NCI-H2196 (cell line): ENCODE results near the gene RRP8.

Experiments used
- DNase-seq: peaks from one replicate; lab custom pipeline; 2025; ENCODE audit not compliant: unreplicated experiment; lab: John Stamatoyannopoulos, UW

Gene RRP8

DNA sequence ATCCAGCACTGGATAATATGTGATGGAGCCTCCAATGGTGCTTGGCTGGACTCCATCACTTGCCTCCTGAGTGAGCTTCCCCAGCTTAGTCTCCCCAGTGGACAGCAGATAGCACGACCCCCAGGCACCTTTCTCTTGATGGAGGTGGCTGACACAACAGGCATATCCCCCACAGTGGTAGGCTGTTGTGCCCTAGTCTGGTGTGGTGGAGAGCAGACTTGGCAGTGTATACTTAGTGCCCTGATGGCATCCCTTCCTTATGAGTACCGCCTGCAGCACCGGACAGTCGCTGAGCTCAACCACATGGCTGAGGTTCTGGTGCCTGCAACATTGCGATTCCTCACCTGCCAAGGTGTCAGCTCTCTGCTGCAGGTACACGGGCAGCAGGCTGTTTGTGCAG, 56.2 kb downstream of the RRP8 start:
- DNase-seq: no peak

DNA sequence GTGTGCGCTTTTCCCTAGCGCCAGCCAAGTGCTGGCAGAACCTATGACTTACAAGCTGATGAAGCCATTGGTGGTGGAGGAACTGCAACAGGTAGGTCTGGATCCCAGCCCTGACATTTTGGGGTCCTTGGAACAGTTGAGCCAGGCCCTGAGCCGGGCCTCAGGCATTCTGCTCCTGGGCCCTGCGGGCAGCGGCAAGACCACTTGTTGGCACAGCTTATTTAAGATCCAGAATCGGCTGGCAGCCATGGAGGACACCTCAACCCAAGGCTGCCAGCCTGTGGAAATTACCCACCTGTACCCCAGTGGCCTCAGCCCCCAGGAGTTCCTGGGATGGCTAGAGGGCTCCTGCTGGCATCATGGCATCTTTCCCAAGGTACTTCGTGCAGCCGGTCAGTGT, 56.7 kb downstream of the RRP8 start:
- DNase-seq: no peak

DNA sequence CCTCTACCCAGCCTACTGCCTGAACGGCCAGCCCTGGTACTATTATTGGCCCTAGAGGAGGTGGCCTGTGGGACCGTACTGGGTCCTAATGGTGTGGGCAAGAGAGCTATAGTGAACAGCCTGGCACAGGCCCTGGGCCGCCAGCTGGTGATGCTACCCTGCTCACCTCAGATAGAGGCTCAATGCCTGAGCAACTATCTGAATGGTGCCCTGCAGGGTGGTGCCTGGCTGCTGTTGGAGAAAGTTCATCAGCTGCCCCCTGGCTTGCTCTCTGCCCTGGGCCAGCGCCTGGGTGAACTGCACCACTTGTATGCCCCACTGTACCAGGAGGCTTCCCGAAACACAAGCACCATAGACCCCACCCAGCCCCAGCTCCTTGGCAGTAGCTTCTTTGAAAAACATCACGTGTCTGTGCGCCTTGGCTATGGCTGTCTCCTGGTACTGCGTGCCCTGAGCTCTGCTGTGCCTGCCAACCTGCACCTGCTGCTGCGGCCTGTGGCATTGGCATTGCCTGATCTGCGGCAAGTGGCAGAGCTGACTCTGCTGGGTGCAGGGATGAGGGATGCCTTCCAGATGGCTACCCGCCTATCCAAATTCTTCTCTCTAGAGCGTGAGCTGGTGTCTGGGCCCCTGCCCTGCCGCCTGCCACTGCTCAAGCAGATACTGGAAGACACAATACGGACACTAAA, 57.4 kb downstream of the RRP8 start:
- DNase-seq: no peak
